GM06990 (cell line): ENCODE measurements around the gene SLC27A2.

Experiments used
- DNase-seq: peaks from one replicate; pipeline ENCODE4 v3.0.0-alpha.2; 2011; ENCODE audit not compliant: insufficient read length; ENCODE audit errors: extremely low read depth
- H3K27me3 ChIP-seq: replicated peaks from 2 replicates; pipeline ENCODE4 v1.6.0; 2011; ENCODE audit warnings: low read length; ENCODE audit not compliant: control insufficient read depth, insufficient read depth
- H3K36me3 ChIP-seq: 2 replicates; pipeline ENCODE4 v1.5.1; 2011; ENCODE audit warnings: low read length; ENCODE audit not compliant: control insufficient read depth, insufficient read depth
- H3K4me3 ChIP-seq: replicated peaks from 2 replicates; pipeline ENCODE4 v1.5.1; 2011; ENCODE audit warnings: low read depth, mild to moderate bottlenecking, control low read depth, low read length
- TF ChIP-seq, protein P1 (sequence below): IDR thresholded peaks from 2 replicates; pipeline ENCODE4 v1.5.1; 2011; ENCODE audit warnings: low read length, control low read depth, mild to moderate bottlenecking, inconsistent platforms; ENCODE audit not compliant: insufficient read depth, poor library complexity, severe bottlenecking

The SLC27A2 gene

GRCh38 chr15:50138391-50138790 is 43.6 kb upstream of the SLC27A2 start:
- Histone ChIP-seq H3K27me3 (0 out of 2 replicates have a peak, but pooled peaks cover 2% of the 10 kb centered on the region), H3K4me3 (no peak overlapping the region), H3K36me3 (no peaks in the 10 kb centered on the region)
- TF ChIP-seq, protein P1, sequence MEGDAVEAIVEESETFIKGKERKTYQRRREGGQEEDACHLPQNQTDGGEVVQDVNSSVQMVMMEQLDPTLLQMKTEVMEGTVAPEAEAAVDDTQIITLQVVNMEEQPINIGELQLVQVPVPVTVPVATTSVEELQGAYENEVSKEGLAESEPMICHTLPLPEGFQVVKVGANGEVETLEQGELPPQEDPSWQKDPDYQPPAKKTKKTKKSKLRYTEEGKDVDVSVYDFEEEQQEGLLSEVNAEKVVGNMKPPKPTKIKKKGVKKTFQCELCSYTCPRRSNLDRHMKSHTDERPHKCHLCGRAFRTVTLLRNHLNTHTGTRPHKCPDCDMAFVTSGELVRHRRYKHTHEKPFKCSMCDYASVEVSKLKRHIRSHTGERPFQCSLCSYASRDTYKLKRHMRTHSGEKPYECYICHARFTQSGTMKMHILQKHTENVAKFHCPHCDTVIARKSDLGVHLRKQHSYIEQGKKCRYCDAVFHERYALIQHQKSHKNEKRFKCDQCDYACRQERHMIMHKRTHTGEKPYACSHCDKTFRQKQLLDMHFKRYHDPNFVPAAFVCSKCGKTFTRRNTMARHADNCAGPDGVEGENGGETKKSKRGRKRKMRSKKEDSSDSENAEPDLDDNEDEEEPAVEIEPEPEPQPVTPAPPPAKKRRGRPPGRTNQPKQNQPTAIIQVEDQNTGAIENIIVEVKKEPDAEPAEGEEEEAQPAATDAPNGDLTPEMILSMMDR: peak; percentile 7
- DNase-seq: no peak

GRCh38 chr15:50140098-50140497 is 41.9 kb upstream of the SLC27A2 start:
- H3K4me3 ChIP-seq: no peak overlapping the region
- no peaks in the 10 kb centered on the region for H3K36me3 ChIP-seq
- 0 out of 2 replicates have a peak, but pooled peaks cover 2% of the 10 kb centered on the region for H3K27me3 ChIP-seq
- DNase-seq: no peak
- TF ChIP-seq, protein P1: no peak

- Histone ChIP-seq H3K27me3 (0 out of 2 replicates have a peak, but pooled peaks cover 2% of the 10 kb centered on the region), H3K4me3 (no peak overlapping the region), H3K36me3 (no peaks in the 10 kb centered on the region)
- no peak for DNase-seq
- TF ChIP-seq, protein P1: no peak
Observed at GRCh38 chr15:50140983-50141382, 41.0 kb upstream of the SLC27A2 start.

- Histone ChIP-seq H3K27me3 (0 out of 2 replicates have a peak, but pooled peaks cover 2% of the 10 kb centered on the region), H3K36me3 (no peaks in the 10 kb centered on the region), H3K4me3 (no peak overlapping the region)
- TF ChIP-seq, protein P1: no peak
- no peak for DNase-seq
Observed at GRCh38 chr15:50141856-50142255, 40.1 kb upstream of the SLC27A2 start.

- DNase-seq: no peak
Observed at GRCh38 chr15:50143255-50143860, 38.6 kb upstream of the SLC27A2 start.

More at GRCh38 chr15:50143255-50143860, 38.6 kb upstream of the SLC27A2 start:
- H3K36me3 ChIP-seq: no peaks in the 10 kb centered on the region
- H3K27me3 ChIP-seq: no peaks in the 10 kb centered on the region
- TF ChIP-seq, protein P1: no peak
- H3K4me3 ChIP-seq: no peak overlapping the region
